Endothelial cell of umbilical vein (primary cell): Measurements from ENCODE around the gene LRRTM4. TPM values are rescaled to one million over a fixed set of nuclear protein-coding genes. Genes with fewer than 3 reads are reported as not detected.

Experiments used
- BruUV-seq: library from RNA; stranded (reverse); fragments of 400-500 nt; replicated peaks from 2 replicates; lab custom pipeline; 2021; lab: Mats Ljungman, UMichigan
- CTCF ChIA-PET: fragments of 300-600, 350-600 bp; sonication (Branson Sonifier 250); formaldehyde crosslinking; loops from one replicate; lab custom pipeline; 2021; ENCODE audit warnings: antibody characterized with exemption, inconsistent platforms; lab: Charles Lee
- POLR2A ChIA-PET: fragments of 300-600, 350-600 bp; sonication (Branson Sonifier 250); formaldehyde crosslinking; loops from one replicate; lab custom pipeline; 2021; ENCODE audit warnings: antibody characterized with exemption, inconsistent platforms; lab: Charles Lee
- DNase-seq: peaks from one replicate; pipeline ENCODE4 v3.0.0-alpha.2; 2011; ENCODE audit warnings: low read depth, low spot score
- FAIRE-seq: peaks from 2 replicates; lab custom pipeline; 2011; peaks lifted over from hg19 to GRCh38; lab: Jason Lieb, UNC
- H2AFZ ChIP-seq: 2 replicates; pipeline ENCODE4 v1.6.0; 2012; ENCODE audit warnings: low read depth, low read length, control low read depth, inconsistent platforms
- H3K27ac ChIP-seq: 2 replicates; pipeline ENCODE4 v1.5.1; 2011; ENCODE audit warnings: low read depth, mild to moderate bottlenecking, control low read depth, low read length, moderate library complexity; ENCODE audit not compliant: insufficient read depth
- H3K27me3 ChIP-seq, 2 experiments: 2 replicates each; pipeline versions ENCODE4 v1.6.0 to v1.6.1; 2011; ENCODE audit warnings: low read length in 2 of 2, mixed read lengths in 1 of 2; ENCODE audit not compliant: control insufficient read depth in 2 of 2, insufficient read depth in 2 of 2
- H3K36me3 ChIP-seq, 2 experiments: 2 replicates in 1 of 2; 3 replicates in 1 of 2; pipeline ENCODE4 v1.5.1; 2011; ENCODE audit warnings: low read length in 2 of 2, mild to moderate bottlenecking in 1 of 2, moderate library complexity in 1 of 2; ENCODE audit not compliant: control insufficient read depth in 2 of 2, insufficient read depth in 2 of 2; ENCODE audit errors: extremely low read depth in 1 of 2
- H3K4me1 ChIP-seq: 3 replicates; pipeline ENCODE4 v1.5.1; 2011; ENCODE audit warnings: mild to moderate bottlenecking, low read length; ENCODE audit not compliant: control insufficient read depth, insufficient read depth; ENCODE audit errors: extremely low read depth
- H3K4me2 ChIP-seq: 2 replicates; pipeline ENCODE4 v1.6.1; 2011; ENCODE audit warnings: low read length, control low read depth, mixed read lengths; ENCODE audit not compliant: insufficient read depth
- H3K4me3 ChIP-seq, 3 experiments: fragments of 200-600 bp in 1 of 3; sonication (generic), shearing (Covaris generic) in 1 of 3; replicated peaks in 1 of 3; 2 replicates each; pipeline ENCODE4 v1.5.1; 2011 to 2016; ENCODE audit warnings: control low read depth in 3 of 3, low read length in 3 of 3, mild to moderate bottlenecking in 2 of 3, inconsistent platforms in 1 of 3, low read depth in 1 of 3, moderate library complexity in 1 of 3; ENCODE audit not compliant: insufficient read depth in 1 of 3
- H3K79me2 ChIP-seq: 2 replicates; pipeline ENCODE4 v1.6.0; 2012; ENCODE audit warnings: low read length, inconsistent platforms; ENCODE audit not compliant: control insufficient read depth, insufficient read depth
- H3K9ac ChIP-seq: replicated peaks from 2 replicates; pipeline ENCODE3; 2011; ENCODE audit warnings: low read length, control low read depth; ENCODE audit not compliant: insufficient read depth; ENCODE audit errors: extremely low read depth
- H3K9me1 ChIP-seq: replicated peaks from 3 replicates; pipeline ENCODE4 v1.6.0; 2011; ENCODE audit warnings: mild to moderate bottlenecking, low read length; ENCODE audit not compliant: control insufficient read depth, insufficient read depth; ENCODE audit errors: extremely low read depth
- H3K9me3 ChIP-seq: replicated peaks from 2 replicates; pipeline ENCODE4 v1.5.1; 2012; ENCODE audit warnings: low read length, inconsistent platforms; ENCODE audit not compliant: control insufficient read depth, insufficient read depth
- H4K20me1 ChIP-seq: replicated peaks from 2 replicates; pipeline ENCODE3; 2011; ENCODE audit warnings: mild to moderate bottlenecking, low read length; ENCODE audit not compliant: control insufficient read depth, insufficient read depth; ENCODE audit errors: extremely low read depth
- CTCF ChIP-seq, 2 donors: IDR thresholded peaks; 1 replicate in 1 of 2; 2 replicates in 1 of 2; pipeline ENCODE4 v1.5.1; 2011; ENCODE audit warnings: low read length in 2 of 2, mild to moderate bottlenecking in 2 of 2, moderate library complexity in 2 of 2, control low read depth in 1 of 2, inconsistent platforms in 1 of 2, low read depth in 1 of 2; ENCODE audit not compliant: insufficient read depth in 1 of 2; ENCODE audit errors: extremely low read depth in 1 of 2
- EZH2 ChIP-seq: IDR thresholded peaks from 2 replicates; pipeline ENCODE4 v1.6.1; 2012; ENCODE audit warnings: borderline replicate concordance, low read depth, mild to moderate bottlenecking, moderate library complexity, low read length, inconsistent platforms; ENCODE audit not compliant: severe bottlenecking
- FOS ChIP-seq: IDR thresholded peaks from 2 replicates; pipeline ENCODE4 v1.6.1; 2011; ENCODE audit warnings: mild to moderate bottlenecking, low read length, moderate library complexity, borderline replicate concordance; ENCODE audit not compliant: insufficient read depth
- GATA2 ChIP-seq: IDR thresholded peaks from 2 replicates; pipeline ENCODE4 v1.7.0; 2011; ENCODE audit warnings: low read depth, mild to moderate bottlenecking, moderate library complexity, mixed read lengths, low read length; ENCODE audit not compliant: insufficient read length, insufficient read depth
- JUN ChIP-seq: IDR thresholded peaks from 2 replicates; pipeline ENCODE4 v1.6.1; 2011; ENCODE audit warnings: borderline replicate concordance, low read depth; ENCODE audit not compliant: insufficient read length, insufficient read depth
- MAX ChIP-seq: IDR thresholded peaks from 2 replicates; pipeline ENCODE4 v1.6.1; 2011; ENCODE audit not compliant: insufficient read depth, insufficient read length
- MYC ChIP-seq: IDR thresholded peaks from one replicate; pipeline ENCODE4 v1.6.1; 2011; ENCODE audit warnings: mild to moderate bottlenecking, low read depth, low read length
- POLR2A ChIP-seq: IDR thresholded peaks from 2 replicates; pipeline ENCODE4 v1.6.1; 2012; ENCODE audit warnings: low read depth, mild to moderate bottlenecking, control low read depth, low read length
- POLR2AphosphoS5 ChIP-seq: IDR thresholded peaks from 2 replicates; pipeline ENCODE4 v1.6.1; 2012; ENCODE audit warnings: low read depth, mild to moderate bottlenecking, control low read depth, low read length, moderate library complexity; ENCODE audit not compliant: insufficient read depth
- dilution Hi-C: fragments of 300-500 bp; cut with MboI; formaldehyde crosslinking; loops from one replicate; pipeline ENCODE4 v1.15.0; 2019; ENCODE audit warnings: low sequenced_read_pairs; ENCODE audit not compliant: extremely low pct_ligation_motif_present
- intact Hi-C: fragments of 100-400 bp; cut with micrococcal nuclease; formaldehyde crosslinking; loops from one replicate; pipeline ENCODE4 v1.10.0; 2022
- polyA plus RNA-seq, 4 experiments: library from polyadenylated mRNA; depleted of rRNA in 3 of 4; stranded (reverse) in 3 of 4; unstranded in 1 of 4; fragments of >200 nt; gene quantifications; 2 replicates each; pipeline versions ENCODE4 v1.2.1 to v1.2.3, GENCODE V29; 2011 to 2012; ENCODE audit warnings: missing spikeins in 1 of 4
- total RNA-seq: library from RNA; stranded (reverse); gene quantifications from 2 replicates; pipeline ENCODE4 v1.2.3, GENCODE V29; 2021

LRRTM4 gene
- total and polyA plus RNA-seq, 2 donors (not counting 3 experiments of a cell fraction or from before 2014, with no cell fraction given): not detected

GRCh38 chr2:77395011-77395410 is 127.2 kb downstream of the LRRTM4 start:
- BruUV-seq: no TSS peak
- no peak for TF ChIP-seq JUN
- TF ChIP-seq GATA2: no peak
- no peak for TF ChIP-seq MAX
- TF ChIP-seq MYC: no peak
- no peak for TF ChIP-seq FOS
- no peak for TF ChIP-seq POLR2AphosphoS5
- no peak for TF ChIP-seq POLR2A
- no peak for TF ChIP-seq CTCF (IDR thresholded peaks at IDR 0.05; ENCODE audit: extremely low read depth in 1 of 2, insufficient read depth in 1 of 2, low read depth in 1 of 2, low read length in 2 of 2)
- TF ChIP-seq EZH2: no peak
- DNase-seq: no peak
- no peaks in the 10 kb centered on the region for H3K27me3 ChIP-seq
- H3K9me3 ChIP-seq: no peaks in the 10 kb centered on the region
- no peak for FAIRE-seq
- CTCF ChIA-PET: no interaction called here
- no peaks in the 10 kb centered on the region for H3K4me1 ChIP-seq
- H3K9ac ChIP-seq: no peak overlapping the region
- H3K9me1 ChIP-seq: no peaks in the 10 kb centered on the region
- no peak overlapping the region for H3K27ac ChIP-seq
- H2AFZ ChIP-seq: no peak overlapping the region
- POLR2A ChIA-PET: no interaction called here
- H3K36me3 ChIP-seq: no peaks in the 10 kb centered on the region
- no peak overlapping the region for H3K4me2 ChIP-seq
- intact Hi-C loops (no loop called here), dilution Hi-C loops (no loop called here)
- H4K20me1 ChIP-seq: no peaks in the 10 kb centered on the region
- H3K4me3 ChIP-seq: no peak overlapping the region
- H3K79me2 ChIP-seq: no peaks in the 10 kb centered on the region
